ENCODE measurements around the gene RTBDN. TPM values are rescaled to one million over a fixed set of nuclear protein-coding genes. Genes with fewer than 3 reads are reported as not detected.

The RTBDN gene
- total and polyA plus RNA-seq, 2 of the 8 experiments (the other 6 are each of a cell fraction or from before 2014, with no cell fraction given): 4.0 to 4.8 TPM

DNA sequence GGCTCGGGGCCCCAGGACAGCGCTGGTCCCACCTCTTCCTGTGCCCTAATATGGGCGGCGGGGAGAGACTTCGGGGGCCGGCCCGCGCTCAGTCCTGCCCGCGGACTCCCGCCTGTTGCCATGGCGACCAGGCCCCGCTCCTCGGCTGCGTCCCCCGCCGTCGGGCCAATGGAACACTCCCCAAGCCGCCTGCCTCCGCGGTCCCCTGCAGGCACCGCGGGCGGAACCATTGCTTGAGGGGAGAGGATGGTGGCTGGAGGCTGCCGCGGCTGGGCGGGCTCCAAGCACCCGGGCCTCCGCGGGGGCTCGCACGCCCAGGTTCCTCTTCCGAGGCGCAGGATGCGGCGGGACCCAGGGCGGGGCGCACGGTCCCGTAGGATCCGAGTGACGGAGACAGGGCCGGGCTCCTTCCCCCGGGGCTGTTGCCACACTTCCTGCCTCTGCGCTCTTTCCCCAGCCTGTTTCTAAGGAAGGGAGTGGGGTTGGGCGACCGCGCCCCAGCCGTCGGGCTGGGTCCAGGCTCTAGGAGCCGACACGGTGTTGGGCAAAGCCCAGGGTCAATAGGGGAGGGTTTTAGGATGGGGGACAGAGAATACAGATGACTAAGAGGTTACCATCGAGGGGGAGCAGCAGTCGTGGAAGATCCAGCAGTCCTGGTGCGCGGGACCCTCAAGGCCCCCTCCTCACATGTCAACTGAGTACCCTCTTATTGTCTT is 44.3 kb downstream of the RTBDN start:
- H3K27me3 ChIP-seq (replicated peaks in 1 of 4; ENCODE audit: control insufficient read depth in 3 of 4, extremely low read depth in 1 of 4, insufficient read depth in 3 of 4, low read length in 3 of 4): peaks cover 0 to 18% (median 13%) of the 10 kb centered on the region in 4 experiments; a peak in 5 of 7 replicates
- H4K20me1 ChIP-seq (replicated peaks in 1 of 2; ENCODE audit: control insufficient read depth in 1 of 2, insufficient read depth in 2 of 2, low read length in 2 of 2): peaks cover 0 to 1% of the 10 kb centered on the region in 2 experiments
- peaks cover 7 to 32% (median 22%) of the 10 kb centered on the region in 4 experiments for H3K4me1 ChIP-seq (replicated peaks in 1 of 4; ENCODE audit: control insufficient read depth in 3 of 4, insufficient read depth in 4 of 4, low read length in 3 of 4)
- H3K56ac ChIP-seq (replicated peaks; ENCODE audit: insufficient read length, low read depth, low read length): no peak overlapping the region
- H2BK120ac ChIP-seq (replicated peaks; ENCODE audit: low read depth, low read length): no peak overlapping the region
- H4K5ac ChIP-seq (ENCODE audit: insufficient read length, low read depth, low read length): no peak overlapping the region
- no peak overlapping the region for H2AK5ac ChIP-seq (ENCODE audit: low read depth, low read length)
- no peak overlapping the region for H2BK5ac ChIP-seq (ENCODE audit: low read depth, low read length)
- H2BK12ac ChIP-seq (ENCODE audit: low read depth, low read length): no peak overlapping the region
- peak overlapping the region; percentile 74 to 97 for H3K4me2 ChIP-seq (ENCODE audit: insufficient read depth in 1 of 2, low read depth in 2 of 2, low read length in 2 of 2)
- no peak overlapping the region for H3K14ac ChIP-seq (ENCODE audit: insufficient read length)
- peak overlapping the region; percentile 24; the same call in 1 of the 2 replicates for H3K18ac ChIP-seq (ENCODE audit: extremely low read depth, low read length)
- no peak overlapping the region for H2AFZ ChIP-seq (ENCODE audit: low read length)
- no peaks in the 10 kb centered on the region for H3K79me1 ChIP-seq (ENCODE audit: low read depth, low read length)
- no peak overlapping the region for H3K23ac ChIP-seq (ENCODE audit: insufficient read length)
- ChIA-PET CTCF (ENCODE audit: partially characterized antibody) (interaction anchor here (2.3 to 17.9 kb wide), 4 partner anchors 10 to 30 kb away, joined by 9 to 288 read pairs (median 158); partner anchors contain the start of genes PRDX2 and THSD8), POLR2A (ENCODE audit: partially characterized antibody) (interaction anchor here (0.8 to 15.2 kb wide), 12 partner anchors 10 to 109 kb away, joined by 3 to 317 read pairs (median 14); partner anchors contain the start of genes HOOK2, PRDX2, THSD8 and TNPO2)
- H3K27ac ChIP-seq (ENCODE audit: low read depth, low read length): no peak overlapping the region; the same call in 1 of the 2 replicates
- 1% methylated on average over 45 of the region's 56 CpGs; no CpG with 5 or more reads in 1 of the 2 experiments for WGBS, 2 experiments (ENCODE audit: extremely low coverage in 1 of 2, insufficient coverage in 1 of 2, insufficient read length in 1 of 2, insufficient replicate concordance in 2 of 2, low coverage in 1 of 2, low lambda C conversion rate in 2 of 2, missing lambda C conversion rate in 1 of 2)
- no peak overlapping the region for H4K8ac ChIP-seq (ENCODE audit: extremely low read depth, insufficient read depth, low read length)
- no peaks in the 10 kb centered on the region for H3K9me3 ChIP-seq (ENCODE audit: insufficient read depth in 2 of 2, low read depth in 1 of 2, low read length in 1 of 2)
- H3K23me2 ChIP-seq (ENCODE audit: low read depth, low read length): peaks cover 31% of the 10 kb centered on the region
- H3K4me3 ChIP-seq (ENCODE audit: extremely low read depth in 1 of 4, insufficient read depth in 2 of 4, low read depth in 3 of 4, low read length in 4 of 4): peak overlapping the region; percentile 36 to 71 (median 52)
- H3K9ac ChIP-seq (replicated peaks in 1 of 4; ENCODE audit: extremely low read depth in 1 of 4, low read depth in 3 of 4, low read length in 3 of 4): peak overlapping the region in 2 of 4 experiments; percentile 25 to 28; a peak in 3 of 7 replicates
- H4K91ac ChIP-seq (replicated peaks; ENCODE audit: insufficient read length, low read length): no peak overlapping the region
- DNase-seq (ENCODE audit: low read depth in 1 of 2, low spot score in 2 of 2) (peak; percentile 87 to 97), FAIRE-seq (no peak)
- no peaks in the 10 kb centered on the region for H3K36me3 ChIP-seq (ENCODE audit: control insufficient read depth in 2 of 4, insufficient read depth in 4 of 4, low read length in 3 of 4)
- H2BK15ac ChIP-seq (ENCODE audit: low read length): no peak overlapping the region
- no peaks in the 10 kb centered on the region for H3K79me2 ChIP-seq (ENCODE audit: control insufficient read depth in 1 of 2, insufficient read depth in 2 of 2, low read length in 2 of 2)
- H2BK20ac ChIP-seq (ENCODE audit: low read length): no peak overlapping the region
- H3K4ac ChIP-seq (replicated peaks; ENCODE audit: insufficient read length, low read depth, low read length): no peak overlapping the region
- no peak for TF ChIP-seq HDAC6 (IDR thresholded peaks at IDR 0.05; ENCODE audit: low read depth, low read length)
- peak; percentile 94 for TF ChIP-seq JUND (IDR thresholded peaks at IDR 0.05; ENCODE audit: low read length)
- peak; percentile 12; the same call in 1 of the 2 replicates for TF ChIP-seq SIX5 (IDR thresholded peaks at IDR 0.05; ENCODE audit: low read depth, low read length)
- TF ChIP-seq CEBPB (IDR thresholded peaks at IDR 0.05; ENCODE audit: low read depth, low read length): 0 out of 2 replicates have a peak, but pooled peaks have one; percentile 48
- no peak for TF ChIP-seq FOSL1 (IDR thresholded peaks at IDR 0.05; ENCODE audit: insufficient read depth, low read depth, low read length)
- 0 out of 2 replicates have a peak, but pooled peaks have one; percentile 48 for TF ChIP-seq SP1 (IDR thresholded peaks at IDR 0.05; ENCODE audit: low read depth, low read length)
- no peak for TF ChIP-seq CBX5 (IDR thresholded peaks at IDR 0.05; ENCODE audit: low read depth, low read length)
- TF ChIP-seq YY1 (IDR thresholded peaks at IDR 0.05; ENCODE audit: low read depth, low read length): peak; percentile 21; the same call in 1 of the 2 replicates
- peak; percentile 94 for TF ChIP-seq CHD1 (IDR thresholded peaks at IDR 0.05; ENCODE audit: low read depth, low read length)
- peak; percentile 32 for TF ChIP-seq NANOG (IDR thresholded peaks at IDR 0.05; ENCODE audit: insufficient read depth, low read depth, low read length, poor library complexity, severe bottlenecking)
- TF ChIP-seq SRF (IDR thresholded peaks at IDR 0.05; ENCODE audit: low read depth, low read length): peak; percentile 97
- TF ChIP-seq GABPA (IDR thresholded peaks at IDR 0.05; ENCODE audit: borderline replicate concordance, insufficient read depth, low read length): 0 out of 2 replicates have a peak, but pooled peaks have one; percentile 30
- TF ChIP-seq CREB1 (IDR thresholded peaks at IDR 0.05): peak; percentile 21; the same call in 1 of the 2 replicates

Measured in H1 (cell line).